Neural progenitor cell (in vitro differentiated cells): Measurements from ENCODE around the gene METTL4. TPM values are rescaled to one million over a fixed set of nuclear protein-coding genes. Genes with fewer than 3 reads are reported as not detected.

Source experiments
- DNase-seq: peaks from one replicate; pipeline ENCODE4 v3.0.0-alpha.2; 2016; ENCODE audit warnings: low spot score
- H2AFZ ChIP-seq: fragments of 200-600 bp; sonication (generic); replicated peaks from 2 replicates; pipeline ENCODE4 v1.6.1; 2016; ENCODE audit warnings: antibody characterized with exemption
- H3F3A ChIP-seq: fragments of 200-600 bp; sonication (generic); 2 replicates; pipeline ENCODE4 v1.6.1; 2016; ENCODE audit warnings: antibody characterized with exemption, low read depth
- H3K27ac ChIP-seq: fragments of 200-600 bp; sonication (generic); 2 replicates; pipeline ENCODE4 v1.5.1; 2016; ENCODE audit warnings: mild to moderate bottlenecking
- H3K27me3 ChIP-seq: fragments of 200-600 bp; sonication (generic); 2 replicates; pipeline ENCODE4 v1.6.1; 2016; ENCODE audit warnings: mild to moderate bottlenecking, moderate library complexity
- H3K36me3 ChIP-seq: fragments of 200-600 bp; sonication (generic); 2 replicates; pipeline ENCODE4 v1.5.1; 2016
- H3K4me1 ChIP-seq: fragments of 200-600 bp; sonication (generic); 2 replicates; pipeline ENCODE4 v1.6.1; 2016; ENCODE audit warnings: mixed run types
- H3K4me2 ChIP-seq: fragments of 200-600 bp; sonication (generic); 2 replicates; pipeline ENCODE4 v1.6.1; 2016
- H3K4me3 ChIP-seq: fragments of 200-600 bp; sonication (generic); 2 replicates; pipeline ENCODE4 v1.5.1; 2016
- H3K79me2 ChIP-seq: fragments of 200-600 bp; sonication (generic); 2 replicates; pipeline ENCODE4 v1.6.1; 2016; ENCODE audit warnings: low read depth
- H3K9ac ChIP-seq: fragments of 200-600 bp; sonication (generic); 2 replicates; pipeline ENCODE4 v1.6.1; 2016
- H3K9me3 ChIP-seq: fragments of 200-600 bp; sonication (generic); 2 replicates; pipeline ENCODE4 v1.5.1; 2016; ENCODE audit warnings: low read depth
- H4K20me1 ChIP-seq: fragments of 200-600 bp; sonication (generic); 2 replicates; pipeline ENCODE4 v1.6.1; 2016; ENCODE audit warnings: low read depth
- H3K27ac Mint-ChIP-seq: 3 replicates; pipeline ENCODE4 v1.8.0; 2021; ENCODE audit warnings: mixed read lengths
- H3K27me3 Mint-ChIP-seq: 2 replicates; pipeline ENCODE4 v1.8.0; 2022; ENCODE audit warnings: low read depth, mild to moderate bottlenecking, inconsistent platforms, moderate library complexity, mixed read lengths; ENCODE audit not compliant: insufficient read depth
- H3K36me3 Mint-ChIP-seq: 3 replicates; pipeline ENCODE4 v1.8.0; 2021; ENCODE audit warnings: mixed read lengths
- H3K4me1 Mint-ChIP-seq: 3 replicates; pipeline ENCODE4 v1.8.0; 2021; ENCODE audit warnings: mixed read lengths
- H3K4me3 Mint-ChIP-seq: 3 replicates; pipeline ENCODE4 v1.8.0; 2021; ENCODE audit warnings: mild to moderate bottlenecking, moderate library complexity, mixed read lengths
- H3K9me3 Mint-ChIP-seq: 3 replicates; pipeline ENCODE4 v1.8.0; 2020; ENCODE audit warnings: mixed read lengths
- CTCF ChIP-seq: fragments of 200-600 bp; sonication (generic); IDR thresholded peaks from 2 replicates; pipeline ENCODE4 v1.5.1; 2017; ENCODE audit warnings: antibody characterized with exemption, mild to moderate bottlenecking
- EZH2 ChIP-seq: fragments of 200-600 bp; sonication (generic); IDR thresholded peaks from 2 replicates; pipeline ENCODE4 v1.6.1; 2017; ENCODE audit warnings: antibody characterized with exemption, mild to moderate bottlenecking, moderate library complexity
- EZH2phosphoT487 ChIP-seq: fragments of 200-600 bp; sonication (generic); IDR thresholded peaks from 2 replicates; pipeline ENCODE4 v1.6.1; 2017; ENCODE audit warnings: antibody characterized with exemption
- total RNA-seq: library from RNA; depleted of rRNA; stranded (reverse); fragments of >200 nt; gene quantifications from 2 replicates; pipeline ENCODE4 v1.2.3, GENCODE V29; 2015; ENCODE audit warnings: low replicate concordance

Gene METTL4
- total RNA-seq, 1 donor from 2014 or later: 30.8 TPM

- H3F3A ChIP-seq: peaks cover 20% of the 10 kb centered on the region
- no peak overlapping the region for H3K27ac ChIP-seq
- H3K4me3 Mint-ChIP-seq: no peak overlapping the region
- H3K36me3 Mint-ChIP-seq: peaks cover 21% of the 10 kb centered on the region
- no peaks in the 10 kb centered on the region for H4K20me1 ChIP-seq
- no peaks in the 10 kb centered on the region for H3K27me3 ChIP-seq
- H3K4me2 ChIP-seq: no peak overlapping the region
- H3K27me3 Mint-ChIP-seq: no peaks in the 10 kb centered on the region
- H3K9me3 ChIP-seq: no peaks in the 10 kb centered on the region
- no peak for DNase-seq
- no peaks in the 10 kb centered on the region for H3K4me1 ChIP-seq
- no peak for TF ChIP-seq CTCF
- no peak for TF ChIP-seq EZH2
- TF ChIP-seq EZH2phosphoT487: no peak
- H3K4me1 Mint-ChIP-seq: no peaks in the 10 kb centered on the region
- H3K79me2 ChIP-seq: no peaks in the 10 kb centered on the region
- no peak overlapping the region for H3K4me3 ChIP-seq
- no peak overlapping the region for H2AFZ ChIP-seq
- no peak overlapping the region for H3K27ac Mint-ChIP-seq
- H3K36me3 ChIP-seq: peaks cover 17% of the 10 kb centered on the region
- H3K9me3 Mint-ChIP-seq: no peaks in the 10 kb centered on the region
- no peak overlapping the region for H3K9ac ChIP-seq
These were observed 41.7 kb upstream of the METTL4 start for GRCh38 chr18:2612996-2613395.

- Histone ChIP-seq H3K27ac (no peak overlapping the region), H3K9me3 (no peaks in the 10 kb centered on the region), H3K4me2 (no peak overlapping the region), H3F3A (peaks cover 8% of the 10 kb centered on the region), H3K79me2 (no peaks in the 10 kb centered on the region), H4K20me1 (no peaks in the 10 kb centered on the region), H3K4me1 (no peaks in the 10 kb centered on the region), H2AFZ (no peak overlapping the region), H3K36me3 (peaks cover 35% of the 10 kb centered on the region), H3K9ac (no peak overlapping the region), H3K4me3 (no peak overlapping the region), H3K27me3 (no peaks in the 10 kb centered on the region)
- Mint-ChIP-seq H3K36me3 (peaks cover 17% of the 10 kb centered on the region), H3K27ac (no peak overlapping the region), H3K9me3 (no peaks in the 10 kb centered on the region), H3K4me1 (no peaks in the 10 kb centered on the region), H3K27me3 (no peaks in the 10 kb centered on the region), H3K4me3 (no peak overlapping the region)
- DNase-seq: no peak
- TF ChIP-seq EZH2phosphoT487: no peak
These were observed 39.2 kb upstream of the METTL4 start for GRCh38 chr18:2610549-2610948.

GRCh38 chr18:2609604-2610003 is 38.3 kb upstream of the METTL4 start:
- Mint-ChIP-seq H3K4me3 (no peak overlapping the region), H3K27ac (no peak overlapping the region), H3K9me3 (no peaks in the 10 kb centered on the region), H3K4me1 (no peaks in the 10 kb centered on the region), H3K27me3 (no peaks in the 10 kb centered on the region), H3K36me3 (peaks cover 10% of the 10 kb centered on the region)
- no peak overlapping the region for H3K4me3 ChIP-seq
- H3K79me2 ChIP-seq: no peaks in the 10 kb centered on the region
- no peak overlapping the region for H3K4me2 ChIP-seq
- no peaks in the 10 kb centered on the region for H3K4me1 ChIP-seq
- DNase-seq: no peak
- H3F3A ChIP-seq: peaks cover 11% of the 10 kb centered on the region
- H3K9ac ChIP-seq: no peak overlapping the region
- H4K20me1 ChIP-seq: no peaks in the 10 kb centered on the region
- H3K9me3 ChIP-seq: no peaks in the 10 kb centered on the region
- H3K36me3 ChIP-seq: peaks cover 36% of the 10 kb centered on the region
- H3K27me3 ChIP-seq: no peaks in the 10 kb centered on the region
- no peak for TF ChIP-seq EZH2
- no peak for TF ChIP-seq CTCF
- TF ChIP-seq EZH2phosphoT487: no peak
- H2AFZ ChIP-seq: no peak overlapping the region
- H3K27ac ChIP-seq: no peak overlapping the region

- Histone ChIP-seq H3K9me3 (no peaks in the 10 kb centered on the region), H3K4me1 (no peaks in the 10 kb centered on the region), H3K36me3 (peaks cover 41% of the 10 kb centered on the region), H3K79me2 (no peaks in the 10 kb centered on the region), H4K20me1 (no peaks in the 10 kb centered on the region), H3K4me3 (no peak overlapping the region), H3K4me2 (no peak overlapping the region), H3K9ac (no peak overlapping the region), H3F3A (peaks cover 11% of the 10 kb centered on the region), H3K27ac (no peak overlapping the region), H2AFZ (no peak overlapping the region), H3K27me3 (no peaks in the 10 kb centered on the region)
- H3K27me3 Mint-ChIP-seq: no peaks in the 10 kb centered on the region
- no peaks in the 10 kb centered on the region for H3K4me1 Mint-ChIP-seq
- peaks cover 9% of the 10 kb centered on the region for H3K36me3 Mint-ChIP-seq
- TF ChIP-seq CTCF (no peak), EZH2 (no peak), EZH2phosphoT487 (no peak)
- no peak overlapping the region for H3K4me3 Mint-ChIP-seq
- no peak for DNase-seq
- H3K9me3 Mint-ChIP-seq: no peaks in the 10 kb centered on the region
- no peak overlapping the region for H3K27ac Mint-ChIP-seq
These were observed 35.0 kb upstream of the METTL4 start for GRCh38 chr18:2606335-2606734.
